Hindlimb muscle (tissue), 1 donor: ENCODE data around the gene ZBTB17. TPM values are rescaled to one million over a fixed set of nuclear protein-coding genes. Genes with fewer than 3 reads are reported as not detected.

ENCODE experiments used
- DNase-seq: peaks from one replicate; pipeline ENCODE4 v3.0.0-alpha.2; 2013
- polyA plus RNA-seq: library from polyadenylated mRNA; unstranded; fragments of 120-200 nt; gene quantifications from one replicate; pipeline ENCODE4 v1.2.1, GENCODE V29; 2013; ENCODE audit not compliant: insufficient read length

Gene ZBTB17
- polyA plus RNA-seq, 1 donor: 24.5 TPM

GRCh38 chr1:15959827-15960446 lies 16.0 kb downstream of the ZBTB17 start:
- no peak for DNase-seq

GRCh38 chr1:15959424-15959823 lies 16.5 kb downstream of the ZBTB17 start:
- no peak for DNase-seq

GRCh38 chr1:15958793-15959192 lies 17.1 kb downstream of the ZBTB17 start:
- no peak for DNase-seq

- no peak for DNase-seq
Measured at GRCh38 chr1:15958111-15958510, 17.8 kb downstream of the ZBTB17 start.

GRCh38 chr1:15957221-15958095 lies 18.4 kb downstream of the ZBTB17 start:
- no peak for DNase-seq

GRCh38 chr1:15956150-15956549 lies 19.8 kb downstream of the ZBTB17 start:
- DNase-seq: no peak

GRCh38 chr1:15955552-15955951 lies 20.3 kb downstream of the ZBTB17 start:
- no peak for DNase-seq

- DNase-seq: no peak
Measured at GRCh38 chr1:15954316-15954715, 21.6 kb downstream of the ZBTB17 start.

- no peak for DNase-seq
Measured at GRCh38 chr1:15953791-15954241, 22.1 kb downstream of the ZBTB17 start.

- no peak for DNase-seq
Measured at GRCh38 chr1:15953294-15953771, 22.6 kb downstream of the ZBTB17 start.

GRCh38 chr1:15952317-15953258 lies 23.3 kb downstream of the ZBTB17 start:
- DNase-seq: no peak

- DNase-seq: no peak
Measured at GRCh38 chr1:15951341-15952153, 24.4 kb downstream of the ZBTB17 start.

GRCh38 chr1:15950763-15951295 lies 25.1 kb downstream of the ZBTB17 start:
- DNase-seq: peak; percentile 45

GRCh38 chr1:15950302-15950701 lies 25.6 kb downstream of the ZBTB17 start:
- no peak for DNase-seq

- peak; percentile 78 for DNase-seq
Measured at GRCh38 chr1:15949453-15950245, 26.3 kb downstream of the ZBTB17 start.

- DNase-seq: peak; percentile 58
Measured at GRCh38 chr1:15948595-15949452, 27.1 kb downstream of the ZBTB17 start.

GRCh38 chr1:15948091-15948591 lies 27.8 kb downstream of the ZBTB17 start:
- DNase-seq: no peak

GRCh38 chr1:15947382-15948090 lies 28.4 kb downstream of the ZBTB17 start:
- no peak for DNase-seq
